ENCODE results near the gene BBIP1.
"Not testable (repeated sequence)": the region's sequence is repeated elsewhere in the genome, so short reads cannot be mapped to it uniquely, and the experiment has no call there.

BBIP1 gene

DNA sequence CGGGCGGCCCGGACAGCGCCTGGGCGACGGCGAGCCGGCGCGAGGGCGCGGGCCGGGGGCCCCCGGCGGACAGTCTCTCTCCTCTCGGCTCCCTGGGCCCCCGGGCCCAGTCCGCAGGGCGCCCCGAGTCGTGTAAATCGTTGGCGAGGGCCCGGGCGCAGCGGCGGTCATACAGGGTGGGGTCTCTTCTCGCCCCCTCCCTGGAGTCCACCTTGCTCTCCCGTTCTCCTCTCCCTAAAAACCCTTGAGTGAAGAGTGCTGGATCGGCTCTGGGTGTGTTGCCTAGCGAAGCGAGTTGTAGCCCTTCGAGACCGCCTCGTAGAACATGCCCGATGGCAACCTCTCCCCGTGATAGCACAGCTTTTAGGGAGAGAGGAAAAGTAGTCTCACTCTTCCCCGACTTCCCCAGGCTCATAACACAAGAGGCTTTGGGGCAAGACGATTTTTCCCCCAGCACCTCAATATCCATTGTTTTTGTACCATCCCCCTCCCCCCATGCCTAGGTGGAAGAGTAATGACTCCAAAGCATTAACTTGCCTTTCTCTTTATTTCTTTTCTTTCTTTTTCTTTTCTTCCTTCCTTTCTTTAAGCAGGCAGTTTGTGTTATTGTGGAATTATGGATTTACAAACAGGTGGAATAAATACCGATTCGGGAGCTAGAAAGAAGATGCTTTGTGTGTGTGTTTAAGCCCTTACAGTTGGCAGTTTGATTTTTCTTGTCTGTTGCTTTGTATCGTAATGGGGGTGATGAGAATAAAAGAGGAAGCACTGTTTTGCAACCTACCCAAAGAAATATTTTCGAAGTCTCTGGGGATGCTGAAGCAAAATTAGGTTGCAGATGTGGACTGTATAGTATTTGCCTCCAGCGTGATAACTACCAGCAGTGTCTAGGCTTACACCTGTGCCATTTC, 1.2 kb upstream of the BBIP1 start:
- peak; percentile 2 for DNase-seq (ENCODE audit: low read depth)

DNA sequence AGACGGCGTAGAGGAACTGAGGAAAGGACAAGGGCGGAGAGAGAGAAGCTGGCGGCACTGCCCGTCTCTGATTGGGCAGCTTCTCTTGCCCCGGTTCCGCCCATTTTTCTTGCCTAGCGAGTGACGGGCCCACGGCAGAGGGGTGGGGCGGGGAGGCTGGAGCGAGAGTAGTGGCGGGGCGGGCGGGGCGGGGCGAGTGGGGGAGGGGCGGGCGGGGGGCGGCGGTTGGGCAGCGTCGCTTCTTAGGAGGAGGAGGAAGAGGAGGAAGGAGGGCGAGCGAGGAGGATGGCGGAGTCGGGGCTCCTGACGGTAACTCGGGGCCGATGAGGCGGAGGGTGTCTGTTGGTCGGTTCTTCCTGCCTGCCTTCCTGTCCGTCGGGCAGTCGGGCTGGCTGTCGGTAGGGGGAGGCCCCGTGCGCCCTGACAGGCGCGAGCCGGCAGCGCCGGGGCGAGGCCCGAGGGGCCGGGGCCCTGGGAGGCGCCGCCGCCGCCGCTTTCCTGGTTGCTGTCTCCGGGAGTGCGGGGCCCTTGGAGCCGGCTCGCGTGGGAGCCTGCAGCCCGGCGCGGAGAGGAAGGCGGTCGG, 460 bp upstream of the BBIP1 start, which contains the start of gene SHOC2:
Gene SHOC2 (plus strand): TSS at position 256 of the 583 bp plus-strand sequence. CDS start 44,755 bp downstream, outside the sequence.
- peak; percentile 96 for DNase-seq (ENCODE audit: low read depth)

DNA sequence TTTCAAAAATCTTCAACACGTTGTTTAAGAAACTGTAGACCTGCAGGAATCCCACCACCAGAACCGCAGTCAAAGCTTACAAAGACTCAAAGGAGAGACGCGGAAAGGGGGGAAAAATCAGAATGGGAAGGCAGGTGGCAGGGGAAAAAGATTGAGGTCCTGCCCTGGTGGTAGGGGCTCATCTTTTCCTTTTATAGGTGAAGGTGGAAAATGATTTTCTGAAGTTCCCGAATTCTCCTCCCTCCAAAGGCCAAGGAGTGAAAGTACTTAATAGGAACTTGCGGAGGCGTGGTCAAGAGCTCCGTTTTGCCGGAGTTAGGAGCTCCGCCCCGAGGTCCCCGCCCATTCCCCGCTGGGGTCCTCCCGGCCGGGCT, 724 bp downstream of the BBIP1 start:
- DNase-seq (ENCODE audit: low read depth): peak; percentile 88

DNA sequence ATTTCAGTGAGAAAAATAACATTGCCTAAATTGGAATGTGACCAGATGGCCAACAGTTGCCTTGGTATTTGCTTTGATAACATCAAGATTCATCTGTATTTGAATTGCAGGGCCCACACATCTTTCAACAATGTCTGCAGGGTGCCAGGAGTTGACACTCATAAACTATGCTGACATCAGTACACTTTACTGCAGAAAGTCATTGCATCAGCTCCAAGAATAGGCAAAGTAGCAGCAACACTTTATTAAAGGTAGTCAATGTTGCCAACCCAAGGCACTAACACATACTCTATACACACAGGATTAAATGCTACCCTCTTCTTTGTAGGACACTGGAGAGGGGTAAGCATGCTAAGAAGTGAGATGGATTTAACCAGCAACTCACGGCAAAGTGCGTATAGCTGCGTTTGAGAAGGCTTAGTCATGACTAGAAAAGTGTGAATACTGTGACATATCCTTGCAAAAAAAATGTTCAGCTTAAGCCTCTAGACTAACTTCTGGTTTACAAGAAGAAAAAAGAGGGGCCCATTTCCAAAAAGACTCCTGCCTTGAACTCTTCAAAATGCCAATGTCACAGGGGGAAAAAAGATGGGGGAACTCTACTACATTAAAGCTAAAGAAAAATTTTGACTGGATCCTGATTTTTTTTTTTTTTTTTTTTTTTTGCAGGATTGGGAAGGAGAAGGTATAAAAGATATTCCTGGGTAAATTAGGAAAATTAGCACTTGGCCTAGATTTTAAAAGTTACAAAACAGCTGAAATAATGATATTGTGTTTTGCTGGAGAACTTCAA, 2.2 kb downstream of the BBIP1 start:
- DNase-seq (ENCODE audit: low read depth): no peak

DNA sequence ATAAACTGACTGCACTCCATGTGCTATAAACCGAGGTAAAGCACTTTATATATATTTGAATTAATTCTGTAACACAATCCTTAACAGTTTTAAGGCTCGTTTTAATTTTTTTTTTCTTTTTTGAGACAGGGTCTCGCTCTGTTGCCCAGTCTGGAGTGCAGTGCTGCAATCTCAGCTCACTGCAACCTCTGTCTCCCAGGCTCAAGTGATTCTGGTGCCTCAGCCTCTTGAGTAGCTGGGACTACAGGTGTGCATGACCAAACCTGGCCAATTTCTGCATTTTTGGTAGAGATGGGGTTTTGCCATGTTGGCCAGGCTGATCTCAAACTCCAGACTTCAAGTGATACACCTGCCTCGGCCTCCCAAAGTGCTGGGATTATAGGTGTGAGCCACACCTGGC, 3.4 kb downstream of the BBIP1 start:
- not testable (repeated sequence) for DNase-seq (ENCODE audit: low read depth)

DNA sequence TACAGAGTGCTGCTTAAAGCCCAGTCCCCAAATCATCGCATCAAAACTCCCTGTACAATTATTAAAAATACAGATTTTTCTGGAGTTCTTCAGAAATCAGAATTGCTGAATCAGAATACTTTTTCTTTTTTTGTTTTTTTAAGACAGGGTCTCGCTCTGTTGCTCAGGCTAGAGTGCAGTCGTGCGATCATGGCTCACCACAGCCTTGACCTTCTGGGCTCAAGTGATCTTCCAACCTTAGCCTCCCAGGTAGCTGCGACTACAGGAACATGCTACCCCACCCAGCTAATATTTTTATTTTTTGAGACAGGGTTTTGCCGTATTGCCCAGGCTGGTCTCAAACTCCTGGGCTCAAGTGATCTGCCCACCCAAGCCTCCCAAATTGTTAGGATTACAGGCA, 3.9 kb downstream of the BBIP1 start:
- no peak for DNase-seq (ENCODE audit: low read depth)

DNA sequence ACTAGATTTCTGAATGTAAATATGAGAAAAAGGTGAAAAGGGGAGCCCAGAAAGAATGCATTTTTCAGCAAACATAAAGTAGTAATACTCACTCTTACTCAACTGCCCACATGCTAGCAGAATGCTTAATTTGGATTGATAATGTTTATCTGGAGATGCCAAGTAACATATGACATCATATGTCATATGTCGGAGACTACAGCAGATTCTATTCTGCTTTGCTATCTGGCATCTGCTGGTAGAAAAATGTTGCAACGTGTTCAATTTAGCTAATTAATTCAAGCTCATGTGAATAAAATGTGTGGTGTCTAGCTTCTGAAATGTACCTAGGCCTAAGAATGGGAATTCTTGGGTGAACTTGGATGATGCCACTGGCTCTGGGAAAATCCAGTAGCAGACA, 4.5 kb downstream of the BBIP1 start:
- no peak for DNase-seq (ENCODE audit: low read depth)

DNA sequence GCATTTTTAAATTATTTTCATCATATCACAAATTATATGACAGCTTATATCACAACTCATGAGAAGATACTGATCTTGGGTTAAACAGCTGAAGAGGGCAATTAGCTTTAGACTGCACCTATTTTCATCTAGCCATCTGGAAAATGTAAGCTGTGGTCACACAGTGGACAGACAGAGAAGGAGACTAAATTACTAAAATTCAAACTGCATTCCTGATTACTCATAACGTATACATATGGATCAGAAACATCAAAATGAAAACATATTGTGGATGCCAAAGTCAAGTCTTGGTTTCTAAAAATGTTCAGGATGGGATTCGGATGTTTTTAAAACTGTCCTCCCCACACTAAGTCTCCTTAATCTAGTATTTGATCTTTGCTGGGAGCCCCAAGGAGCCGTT, 6.6 kb downstream of the BBIP1 start:
- DNase-seq (ENCODE audit: low read depth): no peak

DNA sequence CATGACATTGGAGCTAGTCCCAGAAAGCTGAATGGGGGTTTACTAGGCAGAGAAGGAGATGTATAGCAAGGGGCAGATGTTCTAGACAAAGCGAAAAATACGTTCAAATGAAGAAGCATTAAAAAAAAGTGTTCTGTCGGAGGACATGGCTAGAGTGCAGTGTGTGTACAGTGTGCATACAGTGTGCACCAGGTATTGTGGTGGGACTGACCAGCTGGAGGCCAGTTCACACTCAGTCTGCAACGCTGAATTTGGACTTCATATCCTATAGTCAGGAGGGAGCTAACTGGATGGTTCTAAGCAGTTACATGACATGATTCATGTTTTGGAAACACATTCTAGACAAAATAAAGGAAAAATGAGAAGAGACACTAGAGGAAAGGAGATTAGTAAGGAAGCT, 8.8 kb downstream of the BBIP1 start:
- DNase-seq (ENCODE audit: low read depth): no peak

DNA sequence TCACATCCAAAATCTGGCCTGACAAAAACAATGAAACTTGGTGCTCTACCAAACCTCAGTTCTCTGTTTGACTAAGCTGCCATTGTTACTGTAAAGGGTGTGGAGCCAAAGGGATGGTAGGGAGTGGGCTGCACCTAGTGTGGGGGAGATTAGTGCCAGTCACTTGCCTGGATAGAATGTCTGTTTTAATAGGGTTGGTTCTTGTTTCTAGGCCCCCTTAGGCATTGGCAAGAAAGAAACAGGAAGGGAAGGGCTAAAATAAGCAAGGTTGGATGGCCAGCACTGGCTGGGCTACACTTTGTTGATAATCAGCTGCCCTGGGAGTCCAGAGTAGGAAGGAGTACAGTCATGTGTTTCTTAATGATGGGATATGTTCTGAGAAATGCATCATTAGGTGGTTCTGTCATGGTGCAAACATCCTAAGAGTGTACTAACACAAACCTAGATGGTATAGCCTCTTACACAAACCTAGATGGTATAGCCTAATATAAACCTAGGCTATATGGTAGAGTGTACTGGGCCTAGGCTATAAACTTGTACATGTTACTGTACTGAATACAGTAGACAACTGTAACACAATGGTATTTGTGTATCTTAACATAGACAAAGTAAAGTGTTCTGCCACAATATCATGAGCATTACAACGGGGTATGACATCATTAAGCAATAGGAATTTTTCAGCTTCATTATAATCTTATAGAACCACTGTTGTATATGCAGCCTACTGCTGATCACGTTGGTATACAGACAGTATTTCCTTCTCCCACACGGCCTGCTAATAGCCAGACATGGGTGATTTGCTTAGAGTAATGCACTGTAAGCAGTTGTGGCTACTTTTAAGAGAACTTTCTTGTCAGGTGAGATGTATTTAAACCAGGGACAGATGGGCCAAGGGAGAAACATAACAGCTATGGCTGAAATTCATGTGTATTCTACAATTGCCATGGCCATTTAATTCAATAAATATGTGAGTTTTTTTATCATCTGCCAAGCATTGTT, 15.4 kb downstream of the BBIP1 start:
- DNase-seq (ENCODE audit: low read depth): peak; percentile 19

DNA sequence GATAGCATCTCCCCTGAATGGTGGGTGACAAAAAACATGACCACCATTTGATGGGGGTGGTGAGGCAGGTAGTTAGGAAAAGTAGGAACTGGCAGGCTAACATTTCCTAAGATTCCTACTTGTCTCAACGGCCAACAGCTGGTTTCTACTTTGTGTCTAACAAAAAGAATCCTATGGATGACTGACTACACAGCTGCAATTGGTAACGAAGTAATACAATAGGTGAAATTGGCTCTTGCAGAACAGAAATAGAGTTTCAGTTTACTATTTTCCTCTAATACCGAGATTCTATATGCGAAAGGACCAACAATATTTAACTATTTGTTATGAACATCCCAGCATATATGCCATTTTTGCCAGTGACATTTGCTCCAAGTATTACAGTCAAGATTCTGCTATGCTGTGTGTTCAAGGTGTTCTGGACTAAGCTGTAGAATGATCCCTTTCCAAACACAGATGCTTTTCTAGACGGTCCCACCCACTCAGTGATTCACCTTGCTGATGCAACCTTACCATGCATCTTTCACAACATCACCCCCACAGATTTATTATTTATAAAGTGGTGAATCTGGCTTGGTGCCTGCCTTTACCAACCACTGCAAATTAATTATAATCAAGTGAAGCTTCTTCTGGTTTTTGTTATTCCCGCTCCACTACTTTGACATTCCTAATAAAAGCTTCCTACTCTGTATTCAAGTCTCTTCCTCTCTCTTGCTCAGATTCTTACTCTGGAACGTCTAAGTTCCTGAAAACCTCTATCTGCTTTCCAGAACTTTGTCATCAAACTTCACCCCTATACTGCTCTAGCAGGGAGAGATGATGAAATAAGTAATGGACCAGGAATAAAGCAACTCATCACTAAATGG, 16.8 kb downstream of the BBIP1 start:
- peak; percentile 16 for DNase-seq (ENCODE audit: low read depth)

DNA sequence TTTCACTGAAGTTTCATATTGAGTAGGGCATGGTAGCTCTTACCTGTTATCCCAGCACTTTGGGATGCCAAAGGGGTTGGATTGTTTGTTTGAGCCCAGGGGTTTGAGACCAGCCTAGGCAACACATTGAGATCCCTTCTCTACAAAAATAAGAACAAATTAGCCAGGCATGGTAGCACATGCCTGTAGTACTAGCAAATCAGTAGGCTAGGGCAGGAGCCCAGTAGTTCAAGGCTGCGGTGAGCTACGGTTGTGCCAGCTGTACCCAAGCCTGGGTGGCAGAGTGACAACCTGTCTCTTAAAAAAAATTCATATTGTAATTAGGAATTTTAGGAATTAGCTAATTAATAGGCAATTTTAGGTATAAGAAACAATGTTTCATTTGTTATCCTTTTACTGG, 18.0 kb downstream of the BBIP1 start:
- no peak for DNase-seq (ENCODE audit: low read depth)

DNA sequence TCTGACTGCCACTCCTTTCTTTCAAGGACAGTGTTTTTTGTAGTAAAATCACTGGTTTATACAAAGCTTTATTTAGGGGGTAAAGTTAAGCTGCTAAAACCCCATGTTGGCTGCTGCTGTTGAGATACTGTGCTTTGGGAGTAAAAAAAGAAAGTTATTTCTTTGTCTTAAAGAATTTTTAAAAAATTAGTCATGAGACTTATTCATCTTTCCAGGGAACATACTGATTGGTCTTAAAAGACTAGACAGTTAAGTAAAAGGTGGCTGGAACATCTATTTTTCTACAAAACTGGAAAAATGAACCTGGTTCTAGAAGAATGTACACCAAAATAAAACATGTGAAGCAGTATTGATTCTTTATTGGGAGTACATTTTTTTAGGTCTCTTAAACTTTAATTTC, 20.6 kb downstream of the BBIP1 start:
- DNase-seq (ENCODE audit: low read depth): no peak

DNA sequence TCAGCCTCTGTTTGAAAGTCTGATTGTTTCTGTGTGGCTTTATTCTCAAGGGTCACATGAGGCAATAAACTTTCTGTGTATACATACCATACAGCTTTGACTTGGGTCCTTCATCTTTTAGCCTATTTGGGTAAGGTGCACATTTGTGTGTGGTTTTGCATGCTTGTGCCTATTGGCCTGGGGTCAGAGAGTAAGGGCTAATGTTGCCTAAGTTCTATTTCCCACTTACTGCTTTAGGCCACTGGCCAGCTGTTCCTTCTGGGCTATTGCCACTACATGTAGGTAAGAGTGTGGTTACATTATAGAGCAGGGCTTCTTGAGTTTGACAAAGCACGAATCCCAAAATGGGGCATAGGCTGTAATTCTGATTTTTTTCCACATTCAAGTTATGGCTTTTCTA, 21.8 kb downstream of the BBIP1 start:
- no peak for DNase-seq (ENCODE audit: low read depth)

DNA sequence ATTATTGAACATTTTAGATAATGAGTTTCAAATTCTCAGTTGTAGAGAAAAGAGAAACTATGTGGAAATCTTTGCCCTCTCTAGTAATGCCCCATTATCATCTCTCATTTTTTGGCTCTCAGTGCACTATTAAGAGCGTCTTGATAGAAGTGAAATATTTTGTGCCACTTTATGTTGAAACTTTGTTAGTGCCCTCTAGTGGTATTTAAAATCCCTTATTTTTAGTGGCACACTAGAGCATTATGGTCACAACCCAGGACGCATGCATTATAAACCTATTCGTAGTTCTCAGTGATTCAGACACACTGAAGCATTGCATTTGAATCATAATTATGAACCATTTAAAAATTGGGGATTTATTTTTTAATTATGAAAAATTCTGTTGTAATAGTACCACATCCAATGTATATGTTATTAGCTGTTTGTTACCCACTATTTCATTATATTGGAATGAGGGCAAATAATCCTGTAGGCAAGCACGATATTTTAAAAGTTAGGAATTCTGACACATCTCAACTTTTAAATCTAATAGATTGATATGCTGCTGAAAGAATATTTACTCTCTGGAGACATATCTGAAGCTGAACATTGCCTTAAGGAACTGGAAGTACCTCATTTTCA, 25.3 kb downstream of the BBIP1 start:
- no peak for DNase-seq (ENCODE audit: low read depth)

DNA sequence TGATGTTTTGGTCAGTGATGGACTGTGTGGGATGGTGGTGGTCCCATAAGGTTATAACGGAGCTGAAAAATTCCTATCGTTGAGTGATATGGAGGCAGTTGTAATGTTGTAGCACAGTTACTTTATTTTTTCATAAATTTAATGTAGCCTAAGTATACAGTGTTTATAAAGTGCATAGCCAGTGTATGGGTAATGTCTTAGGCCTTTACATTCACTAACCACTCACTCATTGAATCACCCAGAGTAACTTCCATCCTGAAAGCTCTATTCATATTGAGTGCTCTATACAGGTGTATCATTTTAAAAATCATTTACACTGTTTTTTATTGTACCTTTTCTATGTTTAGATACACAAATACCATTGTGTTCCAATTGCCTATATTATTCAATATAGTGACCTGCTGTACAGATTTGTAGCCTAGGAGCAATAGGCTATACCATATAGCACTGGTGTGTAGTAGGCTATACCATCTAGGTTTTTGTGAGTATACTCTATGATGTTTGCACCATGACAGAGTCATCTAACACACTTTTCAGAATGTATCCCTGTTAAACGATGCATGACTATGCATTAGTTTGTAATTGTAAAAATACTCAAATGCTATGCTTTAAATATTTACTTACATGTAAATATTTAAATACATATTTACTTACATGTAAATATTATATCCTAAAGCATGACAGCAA, 26.2 kb downstream of the BBIP1 start:
- no peak for DNase-seq (ENCODE audit: low read depth)

DNA sequence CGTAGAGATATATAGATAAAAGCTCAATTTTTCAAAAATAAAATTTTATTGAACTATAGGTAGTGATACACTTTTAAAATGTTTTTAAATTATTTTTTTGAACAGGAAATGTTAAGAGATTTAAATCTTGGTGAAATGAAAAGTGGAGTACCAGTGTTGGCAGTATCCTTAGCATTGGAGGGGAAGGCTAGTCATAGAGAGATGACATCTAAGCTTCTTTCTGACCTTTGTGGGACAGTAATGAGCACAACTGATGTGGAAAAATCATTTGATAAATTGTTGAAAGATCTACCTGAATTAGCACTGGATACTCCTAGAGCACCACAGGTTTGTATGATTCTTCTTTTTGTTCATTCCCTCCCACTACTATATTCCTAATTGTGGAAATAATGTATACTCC, 31.4 kb downstream of the BBIP1 start:
- DNase-seq (ENCODE audit: low read depth): no peak

DNA sequence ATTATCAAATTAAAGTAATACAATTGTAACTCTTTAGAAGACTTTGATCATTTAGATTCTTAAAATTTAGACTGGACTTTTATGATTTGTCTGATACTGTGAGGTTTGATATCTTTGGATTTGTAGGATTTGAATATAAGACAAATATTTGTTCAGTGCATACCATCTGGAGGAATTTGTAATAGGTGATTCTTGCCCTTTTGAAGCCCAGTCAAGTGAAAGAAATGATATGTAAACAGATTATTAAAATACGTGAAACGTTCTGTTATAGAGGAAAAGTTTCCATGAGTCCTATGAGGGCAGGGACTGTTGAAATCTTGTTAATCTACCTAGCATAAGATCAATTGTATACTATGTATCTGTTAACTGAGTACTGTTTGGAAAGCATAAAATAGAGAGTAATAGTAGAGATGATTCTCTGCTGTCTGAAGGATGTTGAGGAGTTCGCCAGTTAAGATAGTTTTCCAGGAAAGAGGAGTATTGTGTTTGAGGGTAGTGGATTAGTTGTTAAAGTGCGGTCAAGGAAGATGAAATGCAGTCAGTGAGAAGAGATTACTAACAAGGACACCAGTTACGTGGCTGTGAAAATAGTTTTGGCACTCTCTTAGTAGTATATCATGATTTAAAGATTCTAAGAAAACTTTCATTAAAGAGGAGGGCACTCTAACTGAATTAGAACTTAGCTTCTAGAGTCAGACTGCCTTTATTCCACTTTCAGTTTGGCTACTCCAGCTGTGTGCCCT, 32.9 kb downstream of the BBIP1 start:
- no peak for DNase-seq (ENCODE audit: low read depth)

DNA sequence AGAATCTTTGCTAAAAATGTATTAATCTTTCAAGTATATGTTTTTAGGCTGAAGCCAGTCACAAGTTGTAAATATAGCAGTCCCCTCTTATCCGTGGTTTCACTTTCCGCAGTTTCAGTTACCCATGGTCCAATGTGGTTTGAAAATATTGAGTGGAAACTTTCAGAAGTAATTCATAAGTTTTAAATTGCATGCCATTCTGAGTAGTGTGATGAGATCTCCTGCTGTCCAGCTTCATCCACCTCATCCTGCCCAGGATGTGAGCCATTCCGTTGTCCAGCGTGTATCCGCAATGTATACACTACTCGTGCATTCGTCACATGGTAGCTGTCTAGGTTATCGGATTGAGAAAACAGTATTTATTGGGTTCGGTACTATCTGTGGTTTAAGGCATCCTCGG, 35.1 kb downstream of the BBIP1 start:
- DNase-seq (ENCODE audit: low read depth): no peak
